Measurements from ENCODE around the gene CDYL. TPM values are rescaled to one million over a fixed set of nuclear protein-coding genes. Genes with fewer than 3 reads are reported as not detected.
A peak's percentile ranks its signal among the peaks of the same experiment; 100 is the strongest.

The CDYL gene
- total RNA-seq, 5 donors from 2014 or later (not counting 1 experiment from before 2014, with no cell fraction given) = 24.7 to 36.8 (median 30.2) TPM

DNA sequence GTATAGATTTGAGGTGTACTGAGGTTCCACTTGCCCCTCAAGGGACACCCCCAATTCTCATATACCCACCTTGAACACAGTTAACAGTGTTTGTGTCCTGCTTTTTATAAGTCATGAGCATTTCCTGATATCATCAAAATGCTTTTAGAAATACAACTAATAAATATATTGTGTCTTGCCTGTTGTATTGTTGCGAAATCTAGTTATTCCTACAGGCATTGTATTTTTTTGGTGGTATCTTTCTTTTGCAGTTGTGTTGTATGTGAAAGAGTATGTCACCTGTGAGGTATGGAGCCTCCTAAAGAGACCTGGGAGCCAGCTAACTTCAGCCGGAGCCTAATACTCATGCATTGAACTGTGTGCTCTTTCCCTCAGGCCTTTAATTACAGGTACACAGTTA lies 40.7 kb downstream of the CDYL start:
- WGBS (ENCODE audit: insufficient coverage) = 100% methylated on average over 1 of the region's 2 CpGs
- Histone ChIP-seq H3K4me1 (ENCODE audit: control insufficient read depth in 1 of 2, extremely low read depth in 1 of 2, insufficient read depth in 2 of 2, low read length in 2 of 2) (peaks cover 0 to 30% of the 10 kb centered on the region in 2 experiments), H3K4me3 (ENCODE audit: control insufficient read depth in 1 of 2, extremely low read depth in 1 of 2, low read length in 1 of 2) (no peak overlapping the region), H3K27me3 (replicated peaks in 1 of 2; ENCODE audit: control insufficient read depth in 2 of 2, extremely low read depth in 1 of 2, insufficient read depth in 2 of 2, low read length in 1 of 2) (no peaks in the 10 kb centered on the region), H3K9me3 (no peaks in the 10 kb centered on the region), H3K36me3 (ENCODE audit: control insufficient read depth in 2 of 2, extremely low read depth in 1 of 2, insufficient read depth in 1 of 2, low read length in 1 of 2) (no peaks in the 10 kb centered on the region), H3K27ac (ENCODE audit: low read length) (no peak overlapping the region)
- Mint-ChIP-seq H3K27me3 (no peaks in the 10 kb centered on the region), H3K9me3 (peaks cover 0 to 6% (median 0%) of the 10 kb centered on the region in 3 donors), H3K27ac (no peak overlapping the region), H3K4me3 (no peak overlapping the region), H3K4me1 (peaks cover 71 to 80% (median 75%) of the 10 kb centered on the region in 3 donors), H3K36me3 (peaks cover 13% of the 10 kb centered on the region)
- ChIA-PET CTCF (interaction anchor here in 1 of 2 donors (0.6 to 0.7 kb wide), 2 partner anchors 13 to 27 kb away, joined by 3 read pairs; no protein-coding TSS in a partner anchor), POLR2A (interaction anchor here in 1 of 2 donors (0.5 kb wide), 1 partner anchor 40 kb away, joined by 3 read pairs; no protein-coding TSS in a partner anchor)
- DNase-seq = no peak
- no peak for ATAC-seq (replicated peaks in 1 of 4)

GRCh38 chr6:4817551-4817950 lies 41.3 kb downstream of the CDYL start:
- Mint-ChIP-seq H3K36me3 (peaks cover 13% of the 10 kb centered on the region), H3K27me3 (no peaks in the 10 kb centered on the region), H3K27ac (no peak overlapping the region), H3K9me3 (peaks cover 0 to 6% (median 0%) of the 10 kb centered on the region in 3 donors), H3K4me1 (peaks cover 65 to 79% (median 69%) of the 10 kb centered on the region in 3 donors), H3K4me3 (no peak overlapping the region)
- no peak for DNase-seq
- POLR2A ChIA-PET = interaction anchor here in 1 of 2 donors (0.6 kb wide), 1 partner anchor 71 kb away, joined by 3 read pairs; no protein-coding TSS in a partner anchor
- CTCF ChIA-PET = interaction anchor here in 1 of 2 donors (0.7 kb wide), 2 partner anchors 14 to 47 kb away, joined by 3 read pairs; no protein-coding TSS in a partner anchor
- Histone ChIP-seq H3K4me1 (ENCODE audit: control insufficient read depth in 1 of 2, extremely low read depth in 1 of 2, insufficient read depth in 2 of 2, low read length in 2 of 2) (peaks cover 0 to 32% of the 10 kb centered on the region in 2 experiments), H3K4me3 (ENCODE audit: control insufficient read depth in 1 of 2, extremely low read depth in 1 of 2, low read length in 1 of 2) (no peak overlapping the region), H3K9me3 (no peaks in the 10 kb centered on the region), H3K27me3 (replicated peaks in 1 of 2; ENCODE audit: control insufficient read depth in 2 of 2, extremely low read depth in 1 of 2, insufficient read depth in 2 of 2, low read length in 1 of 2) (no peaks in the 10 kb centered on the region), H3K27ac (ENCODE audit: low read length) (no peak overlapping the region), H3K36me3 (ENCODE audit: control insufficient read depth in 2 of 2, extremely low read depth in 1 of 2, insufficient read depth in 1 of 2, low read length in 1 of 2) (no peaks in the 10 kb centered on the region)
- no peak for ATAC-seq (replicated peaks in 1 of 4)
- WGBS (ENCODE audit: insufficient coverage) = no CpG with 5 or more reads among the region's 4 CpGs

DNA sequence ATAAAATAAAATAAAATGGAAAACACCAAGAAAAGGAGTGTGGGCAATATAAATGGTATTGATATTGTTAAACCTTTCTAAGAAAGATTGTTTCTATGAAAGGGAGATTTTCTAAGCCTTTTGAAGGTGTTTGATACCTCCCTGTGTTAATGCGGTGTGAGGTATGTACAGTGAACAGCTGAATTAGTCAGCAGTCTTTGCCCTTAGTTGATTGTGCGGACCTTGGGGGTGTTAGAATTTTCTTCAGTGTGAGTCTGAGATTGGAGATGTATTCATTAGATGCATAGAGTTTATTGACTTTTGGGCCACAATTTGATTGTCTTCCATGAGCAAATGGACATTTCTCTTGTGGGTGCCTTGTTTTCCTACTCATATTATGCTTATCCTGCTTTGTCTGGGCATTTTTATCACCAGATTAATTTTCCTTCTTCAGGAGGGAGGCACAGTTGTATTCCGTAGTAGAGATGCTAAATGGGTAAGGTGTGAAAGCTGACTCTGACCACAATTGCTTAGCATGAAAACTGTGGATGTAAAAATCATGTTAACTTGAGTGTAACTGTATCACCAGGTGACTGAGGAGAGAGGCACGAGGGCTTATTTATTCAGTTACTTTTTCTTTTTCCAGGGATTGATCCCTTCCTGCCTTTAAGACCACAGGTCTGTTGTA lies 42.2 kb downstream of the CDYL start:
- Histone ChIP-seq H3K27ac (ENCODE audit: low read length) (no peak overlapping the region), H3K4me1 (ENCODE audit: control insufficient read depth in 1 of 2, extremely low read depth in 1 of 2, insufficient read depth in 2 of 2, low read length in 2 of 2) (peaks cover 0 to 32% of the 10 kb centered on the region in 2 experiments), H3K9me3 (peaks cover 2% of the 10 kb centered on the region), H3K4me3 (ENCODE audit: control insufficient read depth in 1 of 2, extremely low read depth in 1 of 2, low read length in 1 of 2) (no peak overlapping the region), H3K36me3 (ENCODE audit: control insufficient read depth in 2 of 2, extremely low read depth in 1 of 2, insufficient read depth in 1 of 2, low read length in 1 of 2) (no peaks in the 10 kb centered on the region), H3K27me3 (replicated peaks in 1 of 2; ENCODE audit: control insufficient read depth in 2 of 2, extremely low read depth in 1 of 2, insufficient read depth in 2 of 2, low read length in 1 of 2) (no peaks in the 10 kb centered on the region)
- CTCF ChIA-PET = no interaction called here
- Mint-ChIP-seq H3K4me1 (peaks cover 57 to 72% (median 61%) of the 10 kb centered on the region in 3 donors), H3K9me3 (peaks cover 0 to 6% (median 0%) of the 10 kb centered on the region in 3 donors), H3K36me3 (peaks cover 16% of the 10 kb centered on the region), H3K27me3 (no peaks in the 10 kb centered on the region), H3K4me3 (no peak overlapping the region), H3K27ac (peak overlapping the region in 1 of 2 donors; percentile 3)
- DNase-seq = no peak
- ATAC-seq (replicated peaks in 1 of 4) = no peak
- POLR2A ChIA-PET = no interaction called here
- WGBS (ENCODE audit: insufficient coverage) = 87% methylated on average over 3 of the region's 4 CpGs

DNA sequence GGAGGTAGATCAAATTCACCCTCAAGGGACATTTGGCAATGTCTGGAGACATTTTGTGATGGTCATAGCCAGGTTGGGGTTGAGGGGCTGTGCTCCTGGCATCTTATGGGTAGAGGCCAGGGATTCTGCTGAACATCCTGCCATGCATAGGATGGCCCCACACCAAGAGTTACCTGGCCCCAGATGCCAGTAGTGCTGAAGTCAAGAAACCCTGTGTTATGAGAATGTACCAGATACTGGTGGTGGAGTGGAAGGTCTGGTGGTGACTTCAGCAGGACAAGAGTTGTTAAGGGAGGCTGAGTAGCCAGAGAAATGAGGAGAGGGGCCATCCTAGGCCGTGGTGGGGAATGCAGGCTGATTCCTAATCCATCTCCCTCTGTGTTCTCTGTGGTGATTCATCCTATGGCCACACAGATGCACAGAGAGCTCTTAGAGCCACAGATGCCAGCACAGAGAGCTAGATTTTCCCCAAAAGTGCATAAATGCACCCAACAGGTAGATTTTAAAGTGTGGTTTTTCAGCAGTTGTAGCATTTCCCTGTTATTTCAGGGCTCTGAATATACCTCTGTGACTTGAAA lies 43.6 kb downstream of the CDYL start:
- Mint-ChIP-seq H3K36me3 (peaks cover 20% of the 10 kb centered on the region), H3K27me3 (no peaks in the 10 kb centered on the region), H3K9me3 (peaks cover 3 to 14% (median 4%) of the 10 kb centered on the region in 3 donors), H3K4me3 (peak overlapping the region in 1 of 3 donors; percentile 45), H3K4me1 (peaks cover 50 to 62% (median 56%) of the 10 kb centered on the region in 3 donors), H3K27ac (no peak overlapping the region)
- no peak overlapping the region for H3K4me3 ChIP-seq (ENCODE audit: control insufficient read depth in 1 of 2, extremely low read depth in 1 of 2, low read length in 1 of 2)
- ChIA-PET POLR2A (no interaction called here), CTCF (interaction anchor here in 1 of 2 donors (0.5 kb wide), 1 partner anchor 1312 kb away, joined by 3 read pairs; no protein-coding TSS in a partner anchor)
- no peaks in the 10 kb centered on the region for H3K36me3 ChIP-seq (ENCODE audit: control insufficient read depth in 2 of 2, extremely low read depth in 1 of 2, insufficient read depth in 1 of 2, low read length in 1 of 2)
- no peak overlapping the region for H3K27ac ChIP-seq (ENCODE audit: low read length)
- H3K9me3 ChIP-seq = peaks cover 4% of the 10 kb centered on the region
- no peaks in the 10 kb centered on the region for H3K27me3 ChIP-seq (replicated peaks in 1 of 2; ENCODE audit: control insufficient read depth in 2 of 2, extremely low read depth in 1 of 2, insufficient read depth in 2 of 2, low read length in 1 of 2)
- ATAC-seq (replicated peaks in 1 of 4) (no peak), DNase-seq (no peak)
- peaks cover 0 to 24% of the 10 kb centered on the region in 2 experiments for H3K4me1 ChIP-seq (ENCODE audit: control insufficient read depth in 1 of 2, extremely low read depth in 1 of 2, insufficient read depth in 2 of 2, low read length in 2 of 2)
- WGBS (ENCODE audit: insufficient coverage) = 88% methylated on average over 1 of the region's 1 CpG

GRCh38 chr6:4820704-4821276 lies 44.6 kb downstream of the CDYL start:
- Histone ChIP-seq H3K4me3 (ENCODE audit: control insufficient read depth in 1 of 2, extremely low read depth in 1 of 2, low read length in 1 of 2) (no peak overlapping the region), H3K9me3 (peaks cover 6% of the 10 kb centered on the region), H3K4me1 (ENCODE audit: control insufficient read depth in 1 of 2, extremely low read depth in 1 of 2, insufficient read depth in 2 of 2, low read length in 2 of 2) (peaks cover 0 to 23% of the 10 kb centered on the region in 2 experiments), H3K27ac (ENCODE audit: low read length) (no peak overlapping the region), H3K27me3 (replicated peaks in 1 of 2; ENCODE audit: control insufficient read depth in 2 of 2, extremely low read depth in 1 of 2, insufficient read depth in 2 of 2, low read length in 1 of 2) (no peaks in the 10 kb centered on the region), H3K36me3 (ENCODE audit: control insufficient read depth in 2 of 2, extremely low read depth in 1 of 2, insufficient read depth in 1 of 2, low read length in 1 of 2) (no peaks in the 10 kb centered on the region)
- H3K4me1 Mint-ChIP-seq = peaks cover 40 to 57% (median 54%) of the 10 kb centered on the region in 3 donors
- H3K9me3 Mint-ChIP-seq = peaks cover 3 to 17% (median 10%) of the 10 kb centered on the region in 3 donors
- H3K27ac Mint-ChIP-seq = no peak overlapping the region
- DNase-seq (no peak), ATAC-seq (replicated peaks in 1 of 4) (no peak)
- ChIA-PET CTCF (interaction anchor here in 1 of 2 donors (0.6 kb wide), 1 partner anchor 15 kb away, joined by 4 read pairs; no protein-coding TSS in a partner anchor), POLR2A (no interaction called here)
- H3K36me3 Mint-ChIP-seq = peaks cover 24% of the 10 kb centered on the region
- 31% methylated on average over 4 of the region's 5 CpGs for WGBS (ENCODE audit: insufficient coverage)
- H3K27me3 Mint-ChIP-seq = no peaks in the 10 kb centered on the region
- H3K4me3 Mint-ChIP-seq = no peak overlapping the region

GRCh38 chr6:4822476-4822875 lies 46.3 kb downstream of the CDYL start:
- CTCF ChIA-PET = interaction anchor here in 1 of 2 donors (0.8 kb wide), 1 partner anchor 774 kb away, joined by 3 read pairs; no protein-coding TSS in a partner anchor
- DNase-seq (no peak), ATAC-seq (replicated peaks in 1 of 4) (no peak)
- POLR2A ChIA-PET = no interaction called here
- peaks cover 37 to 52% (median 48%) of the 10 kb centered on the region in 3 donors for H3K4me1 Mint-ChIP-seq
- Histone ChIP-seq H3K36me3 (ENCODE audit: control insufficient read depth in 2 of 2, extremely low read depth in 1 of 2, insufficient read depth in 1 of 2, low read length in 1 of 2) (no peaks in the 10 kb centered on the region), H3K9me3 (peaks cover 9% of the 10 kb centered on the region), H3K27ac (ENCODE audit: low read length) (no peak overlapping the region), H3K4me3 (ENCODE audit: control insufficient read depth in 1 of 2, extremely low read depth in 1 of 2, low read length in 1 of 2) (no peak overlapping the region), H3K27me3 (replicated peaks in 1 of 2; ENCODE audit: control insufficient read depth in 2 of 2, extremely low read depth in 1 of 2, insufficient read depth in 2 of 2, low read length in 1 of 2) (no peaks in the 10 kb centered on the region), H3K4me1 (ENCODE audit: control insufficient read depth in 1 of 2, extremely low read depth in 1 of 2, insufficient read depth in 2 of 2, low read length in 2 of 2) (peaks cover 0 to 23% of the 10 kb centered on the region in 2 experiments)
- no peak overlapping the region for H3K27ac Mint-ChIP-seq
- no peaks in the 10 kb centered on the region for H3K27me3 Mint-ChIP-seq
- no CpG with 5 or more reads among the region's 1 CpG for WGBS (ENCODE audit: insufficient coverage)
- H3K4me3 Mint-ChIP-seq = no peak overlapping the region
- peaks cover 15 to 33% (median 27%) of the 10 kb centered on the region in 3 donors for H3K9me3 Mint-ChIP-seq
- peaks cover 35% of the 10 kb centered on the region for H3K36me3 Mint-ChIP-seq
